NCI-H1105 treated with DMSO at 0.1 percent for 48 hours (cell line): Measurements from ENCODE around the gene GIPC1.
"Not testable (repeated sequence)": the region's sequence is repeated elsewhere in the genome, so short reads cannot be mapped to it uniquely, and the experiment has no call there.

Source experiments
- DNase-seq: peaks from one replicate; lab custom pipeline; 2025; lab: John Stamatoyannopoulos, UW

Gene GIPC1, protein sequence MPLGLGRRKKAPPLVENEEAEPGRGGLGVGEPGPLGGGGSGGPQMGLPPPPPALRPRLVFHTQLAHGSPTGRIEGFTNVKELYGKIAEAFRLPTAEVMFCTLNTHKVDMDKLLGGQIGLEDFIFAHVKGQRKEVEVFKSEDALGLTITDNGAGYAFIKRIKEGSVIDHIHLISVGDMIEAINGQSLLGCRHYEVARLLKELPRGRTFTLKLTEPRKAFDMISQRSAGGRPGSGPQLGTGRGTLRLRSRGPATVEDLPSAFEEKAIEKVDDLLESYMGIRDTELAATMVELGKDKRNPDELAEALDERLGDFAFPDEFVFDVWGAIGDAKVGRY

DNA sequence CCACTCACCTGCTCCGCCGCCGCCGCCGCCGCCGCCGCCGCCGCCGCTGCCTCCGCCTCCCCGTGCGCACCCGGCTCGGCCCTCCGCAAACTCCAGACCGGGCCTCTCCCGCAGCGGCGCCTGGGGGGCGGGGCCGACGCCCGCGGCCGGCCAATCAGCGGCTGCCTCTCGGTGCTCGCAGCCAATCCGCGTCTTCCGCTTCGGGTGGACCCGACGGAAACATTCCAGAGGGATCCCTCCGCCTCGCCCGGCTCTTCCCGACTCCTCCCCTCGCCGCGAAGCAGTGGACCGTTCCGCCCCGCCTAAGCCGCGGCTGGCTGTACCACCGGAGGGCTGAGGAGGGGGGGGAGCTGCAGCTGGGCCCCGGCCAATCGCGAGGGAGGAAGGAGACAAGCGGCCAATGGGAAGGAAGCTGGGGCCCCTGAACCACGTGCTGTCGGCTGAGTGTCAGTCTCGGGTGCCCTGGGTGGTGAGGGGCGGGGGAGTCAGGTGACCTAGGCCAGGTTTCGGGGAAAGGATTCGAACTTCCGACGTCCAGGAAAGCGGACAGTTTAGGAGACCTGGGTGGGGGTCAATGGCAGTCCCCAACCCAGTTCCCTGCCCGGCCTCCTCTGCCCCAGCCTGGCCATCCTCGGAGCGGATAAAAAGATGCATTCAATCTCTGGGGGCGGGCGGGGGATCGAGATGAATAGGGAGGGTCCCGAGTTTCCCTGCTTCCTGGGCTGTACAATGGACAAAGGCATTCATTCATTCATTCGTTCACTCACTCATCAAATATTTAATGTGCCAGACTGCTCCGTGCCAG, at the start of gene GIPC1:
Gene GIPC1 (minus strand): TSS at position 99 of the 805 bp plus-strand sequence. CDS start 13,151 bp downstream, outside the sequence.
- peak; percentile 99 for DNase-seq

GRCh38 chr19:14545716-14546082, 49.8 kb upstream of the GIPC1 start:
- DNase-seq: no peak

DNA sequence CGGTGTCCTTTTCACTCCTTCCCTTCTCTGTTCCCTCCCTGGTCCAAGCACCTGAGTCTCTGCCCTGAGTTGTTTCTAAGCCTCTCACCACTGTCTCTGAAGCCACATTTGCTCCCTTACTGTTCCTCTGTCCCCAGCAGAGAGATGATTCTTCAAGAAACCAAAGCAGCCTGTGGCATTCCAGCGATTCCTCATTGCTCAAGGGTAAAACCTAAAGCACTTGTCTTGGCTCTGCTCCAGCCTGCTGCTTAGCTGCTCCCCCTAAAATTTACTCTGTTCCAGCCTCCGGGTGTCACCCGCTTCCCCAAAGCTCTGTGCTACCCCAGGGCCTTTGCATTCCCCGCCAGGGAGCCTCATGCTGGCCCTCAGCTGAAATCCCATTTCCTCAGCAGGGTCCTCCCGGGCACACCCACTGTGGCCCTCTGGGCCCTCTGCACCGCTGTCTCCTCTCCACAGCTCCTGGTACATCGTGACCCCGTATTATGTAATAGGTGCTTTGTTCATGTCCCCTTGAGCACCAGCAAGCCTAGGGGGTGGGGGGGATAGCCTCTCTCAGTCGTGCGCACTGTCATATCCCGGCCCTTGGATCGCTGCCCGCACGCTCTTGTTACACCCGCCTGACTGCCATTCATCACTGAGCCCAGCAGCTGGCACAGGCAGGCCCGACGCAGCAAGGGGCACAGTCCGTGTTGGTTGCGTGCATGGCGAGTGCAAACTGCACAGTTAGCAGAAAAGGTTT, 49.2 kb upstream of the GIPC1 start:
- DNase-seq: peak; percentile 95

- DNase-seq: no peak
These were observed 48.1 kb upstream of the GIPC1 start for GRCh38 chr19:14544047-14544446.

- DNase-seq: no peak
These were observed 46.9 kb upstream of the GIPC1 start for GRCh38 chr19:14542711-14543328.

DNA sequence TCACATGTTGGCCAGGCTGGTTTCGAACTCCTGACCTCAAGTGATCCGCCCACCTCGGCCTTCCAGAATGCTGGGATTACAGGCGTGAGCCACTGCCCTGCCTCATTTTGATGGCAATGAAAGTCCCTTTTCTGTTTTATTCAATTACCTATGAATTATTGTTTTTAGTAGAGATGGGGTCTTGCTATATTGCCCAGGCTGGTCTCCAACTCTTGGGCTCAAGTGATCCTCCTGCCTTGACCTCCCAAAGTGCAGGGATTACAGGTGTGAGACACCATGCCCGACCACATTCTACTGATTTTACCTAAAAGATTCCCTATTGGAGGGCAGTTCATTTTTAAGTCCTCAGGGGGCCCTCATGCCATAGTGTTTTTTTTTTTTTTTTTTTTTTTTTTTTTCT, 46.1 kb upstream of the GIPC1 start:
- DNase-seq: not testable (repeated sequence)

DNA sequence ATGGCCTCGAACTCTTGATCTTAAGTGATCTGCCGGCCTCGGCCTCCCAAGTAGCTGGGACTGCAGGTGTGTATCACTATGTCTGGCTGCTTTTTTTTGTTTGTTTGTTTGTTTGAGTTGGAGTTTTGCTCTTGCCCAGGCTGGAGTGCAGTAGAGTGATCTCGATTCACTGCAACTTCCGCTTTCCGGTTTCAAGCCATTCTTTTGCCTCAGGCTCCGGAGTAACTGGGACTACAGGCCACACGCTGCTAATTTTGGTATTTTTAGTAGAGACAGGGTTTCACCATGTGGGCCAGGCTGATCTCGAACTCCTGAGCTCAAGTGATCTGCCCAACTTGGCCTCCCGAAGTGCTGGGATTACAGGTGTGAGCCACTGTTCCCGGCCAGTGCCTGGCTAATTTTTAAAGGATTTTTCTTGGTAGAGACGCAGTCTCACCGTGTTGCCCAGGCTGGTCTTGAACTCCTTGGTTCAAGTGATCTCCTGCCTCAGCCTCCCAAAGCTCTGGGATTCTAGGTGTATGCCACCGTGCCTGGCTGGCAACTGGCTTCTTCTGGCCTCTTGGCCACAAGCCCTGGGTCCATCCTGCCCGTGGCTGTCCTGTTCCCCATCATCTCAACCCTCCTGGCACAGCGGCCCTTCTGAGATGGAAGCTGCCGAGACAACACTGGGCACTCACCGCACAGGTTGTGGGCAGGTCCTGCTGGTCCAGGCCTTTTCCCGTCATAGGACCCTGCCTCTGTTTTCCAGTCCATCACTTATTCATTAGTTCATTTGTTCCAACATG, 45.0 kb upstream of the GIPC1 start:
- DNase-seq: no peak

DNA sequence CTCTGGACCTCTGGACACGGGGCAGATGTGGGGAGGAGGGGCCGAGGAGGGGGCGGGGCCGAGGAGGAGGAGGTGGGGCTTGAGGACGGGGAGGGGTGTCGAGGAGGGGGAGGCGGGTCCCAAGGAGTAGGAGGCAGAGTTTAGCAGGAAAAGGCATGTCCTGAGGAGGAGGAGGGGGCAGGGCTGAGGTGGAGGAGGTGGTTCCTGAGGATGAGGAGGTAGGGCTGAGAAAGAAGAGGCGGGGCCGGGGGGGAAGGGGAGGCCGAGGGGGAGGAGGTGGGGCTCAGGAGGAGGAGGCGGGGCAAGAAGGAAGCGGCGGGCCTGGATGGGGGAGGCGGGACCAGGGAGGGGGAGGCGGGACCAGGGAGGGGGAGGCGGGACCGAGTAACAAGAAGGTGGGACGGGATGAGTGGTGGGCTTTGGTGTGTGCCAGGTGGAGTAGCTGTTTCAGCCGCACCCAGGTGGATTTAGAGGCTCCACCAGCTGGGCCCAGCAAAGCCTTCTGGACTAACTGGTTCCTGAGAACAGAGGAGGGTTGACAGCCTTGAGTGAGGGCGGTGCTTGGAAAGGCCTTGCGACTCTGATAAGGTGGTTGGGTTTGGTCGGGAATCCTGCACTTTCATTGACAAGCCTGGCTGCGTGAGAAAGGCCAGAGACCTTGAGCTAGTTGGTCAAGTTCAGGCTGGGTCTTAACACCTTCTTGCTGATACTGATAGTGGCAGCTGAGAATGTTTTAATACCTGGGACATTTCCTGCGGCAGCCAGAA, 41.2 kb upstream of the GIPC1 start:
- no peak for DNase-seq

GRCh38 chr19:14533450-14533849, 37.5 kb upstream of the GIPC1 start:
- DNase-seq: no peak

DNA sequence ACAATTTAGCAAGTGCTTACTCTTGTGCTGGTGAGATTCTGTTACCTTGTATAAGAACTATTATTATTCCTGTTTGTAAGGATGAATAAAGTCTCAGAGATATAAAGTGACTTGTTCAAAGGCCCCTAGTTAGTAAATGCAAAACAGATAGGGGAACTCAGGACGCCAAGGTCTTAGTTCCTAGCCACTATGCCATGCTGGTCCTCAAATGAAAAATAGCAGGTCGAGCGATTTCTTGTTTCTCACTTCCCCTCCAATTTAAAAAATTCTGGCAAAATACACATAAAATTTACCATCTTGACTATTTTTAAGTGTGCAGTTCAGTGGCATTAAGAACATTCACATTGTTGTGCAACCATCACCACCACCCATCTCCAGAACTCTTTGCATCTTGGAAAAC, 34.6 kb upstream of the GIPC1 start:
- no peak for DNase-seq

DNA sequence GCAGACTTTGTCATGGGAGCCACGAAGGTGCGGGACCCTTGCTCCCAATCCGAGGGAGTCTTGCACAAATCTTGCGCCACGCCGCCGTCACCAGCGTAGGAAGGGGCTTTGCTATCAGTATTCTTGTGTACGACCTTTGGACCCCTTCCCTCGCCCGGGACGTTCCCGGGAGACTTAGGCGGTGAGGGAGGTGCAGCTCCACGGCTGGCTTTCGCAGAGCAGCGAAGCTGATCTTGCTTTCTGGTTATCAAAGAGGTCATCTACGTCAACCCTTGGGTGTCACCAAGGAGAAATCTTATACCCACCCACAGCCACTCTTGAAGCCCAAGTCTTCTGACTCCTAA, 34.0 kb upstream of the GIPC1 start:
- no peak for DNase-seq

DNA sequence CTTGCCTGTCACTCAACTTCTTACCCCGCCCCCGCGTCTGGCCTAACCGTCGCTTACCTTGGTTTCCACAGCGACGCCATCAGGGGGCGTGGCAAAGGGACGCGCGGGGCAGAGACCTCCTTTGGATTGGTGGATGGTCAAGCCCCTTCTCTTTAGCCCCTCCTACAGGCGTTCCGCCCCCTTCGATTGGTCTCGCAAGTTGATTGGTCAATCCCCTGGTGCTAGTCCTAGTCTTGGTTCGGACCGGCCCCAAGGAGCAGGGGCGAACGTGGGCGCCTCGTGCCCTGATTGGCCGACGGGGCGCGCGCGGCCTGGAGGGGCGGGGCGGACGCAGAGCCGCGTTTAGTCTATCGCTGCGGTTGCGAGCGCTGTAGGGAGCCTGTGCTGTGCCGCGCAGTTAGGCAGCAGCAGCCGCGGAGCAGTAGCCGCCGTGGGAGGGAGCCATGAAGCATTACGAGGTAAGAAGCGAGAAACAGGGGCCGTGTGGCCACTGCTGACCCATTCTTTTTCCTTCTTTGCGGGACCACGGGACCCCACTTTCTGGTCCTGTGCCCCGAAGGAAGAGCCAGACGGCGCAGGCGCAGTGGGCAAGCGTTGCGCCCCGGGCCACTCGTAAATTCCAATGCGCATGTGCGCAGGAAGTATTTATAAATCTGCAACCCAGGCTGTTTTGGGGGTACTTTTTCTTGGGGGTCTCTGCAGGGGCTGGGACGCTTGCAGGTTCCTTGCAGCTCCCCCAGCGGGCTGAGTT, 33.5 kb upstream of the GIPC1 start, which contains the start of gene TECR:
Gene TECR (plus strand): TSS at position 341 of the 751 bp plus-strand sequence. CDS start 103 bp downstream, at position 444.
- peak; percentile 99 for DNase-seq

DNA sequence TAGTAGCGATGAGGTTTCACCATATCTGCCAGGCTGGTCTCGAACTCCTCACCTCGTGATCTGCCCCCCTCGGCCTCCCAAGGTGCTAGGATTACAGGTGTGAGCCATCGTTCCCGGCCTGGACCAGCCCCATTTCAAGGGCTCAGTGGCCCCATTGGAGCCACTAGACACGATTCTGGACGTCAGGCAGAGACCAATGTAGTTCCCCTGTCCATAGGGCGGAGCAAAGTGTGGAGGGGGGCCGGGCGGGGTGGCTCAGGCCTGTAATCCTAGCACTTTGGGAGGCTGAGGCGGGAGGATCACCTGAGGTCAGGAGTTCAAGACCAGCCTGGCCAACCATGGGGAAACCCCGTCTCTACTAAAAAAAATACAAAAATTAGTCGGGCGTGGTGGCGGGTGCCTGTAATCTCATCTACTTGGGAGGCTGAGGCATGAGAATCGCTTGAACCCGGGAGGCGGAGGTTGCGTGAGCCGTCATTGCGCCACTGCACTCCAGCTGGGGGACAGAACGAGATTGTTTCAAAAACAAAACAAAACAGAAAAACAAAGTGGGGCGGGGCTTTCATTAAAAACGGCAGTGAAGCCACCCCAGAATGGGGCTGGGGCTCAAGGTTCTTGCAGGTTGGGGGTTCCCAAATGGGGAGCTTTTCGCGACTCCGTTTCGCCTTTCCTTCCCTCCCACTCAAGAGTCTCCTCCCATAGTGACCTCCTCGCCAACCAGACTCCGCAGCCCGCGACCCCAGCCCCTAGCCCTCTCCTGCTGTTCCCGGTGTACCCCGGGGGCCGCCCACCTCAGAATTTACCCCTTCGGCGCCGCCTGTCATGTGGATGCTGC, 32.7 kb upstream of the GIPC1 start:
- no peak for DNase-seq

GRCh38 chr19:14526423-14526822, 30.5 kb upstream of the GIPC1 start:
- no peak for DNase-seq

GRCh38 chr19:14525729-14526128, 29.8 kb upstream of the GIPC1 start:
- no peak for DNase-seq

- DNase-seq: no peak
These were observed 24.6 kb upstream of the GIPC1 start for GRCh38 chr19:14520543-14520942.

- DNase-seq: no peak
These were observed 24.0 kb upstream of the GIPC1 start for GRCh38 chr19:14519860-14520407.

GRCh38 chr19:14519245-14519859, 23.4 kb upstream of the GIPC1 start:
- no peak for DNase-seq
